ENCODE results near the gene C17orf100. TPM values are rescaled to one million over a fixed set of nuclear protein-coding genes. Genes with fewer than 3 reads are reported as not detected.
"Not testable (repeated sequence)": the region's sequence is repeated elsewhere in the genome, so short reads cannot be mapped to it uniquely, and the experiment has no call there.

C17orf100 gene
- total RNA-seq, 1 experiment from 2014 or later, result 0.29 TPM

DNA sequence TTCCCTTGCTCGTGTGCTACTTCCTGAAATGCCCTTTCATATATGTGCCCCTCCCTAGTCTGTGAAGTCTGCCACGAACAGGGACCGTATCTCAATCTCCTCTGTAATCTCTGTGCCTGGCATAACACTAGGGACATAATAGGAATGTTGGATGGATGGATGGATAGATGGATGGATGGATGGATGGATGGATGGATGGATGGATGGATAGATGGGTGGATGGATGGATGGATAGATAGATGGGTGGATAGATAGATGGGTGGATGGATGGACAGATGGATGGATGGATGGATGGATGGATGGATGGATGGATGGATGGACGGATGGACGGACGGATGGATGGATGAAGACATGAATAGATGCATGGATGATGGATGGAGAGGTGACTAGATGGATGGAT is 40.4 kb downstream of the C17orf100 start:
- not testable (repeated sequence) for DNase-seq (ENCODE audit: low spot score)

DNA sequence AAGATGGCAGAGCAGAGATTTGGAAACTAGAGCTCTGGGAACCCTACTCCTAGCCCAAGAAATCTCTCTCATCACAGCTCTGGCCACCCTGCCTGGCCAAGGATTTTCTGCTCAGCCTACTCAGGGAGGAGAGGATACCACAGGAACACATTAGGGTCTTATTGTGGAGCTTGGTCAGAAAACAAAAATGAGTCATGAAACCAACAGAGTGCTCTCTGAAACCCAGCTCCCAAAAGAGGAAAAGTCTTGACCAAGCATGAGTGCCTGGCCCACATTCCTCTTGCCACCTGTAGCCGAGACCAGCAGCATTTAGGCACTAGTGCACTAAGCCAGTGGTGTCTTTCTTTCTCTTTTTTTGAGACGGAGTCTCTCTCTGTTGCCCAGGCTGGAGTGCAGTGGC is 43.5 kb downstream of the C17orf100 start:
- no peak for DNase-seq (ENCODE audit: low spot score)

DNA sequence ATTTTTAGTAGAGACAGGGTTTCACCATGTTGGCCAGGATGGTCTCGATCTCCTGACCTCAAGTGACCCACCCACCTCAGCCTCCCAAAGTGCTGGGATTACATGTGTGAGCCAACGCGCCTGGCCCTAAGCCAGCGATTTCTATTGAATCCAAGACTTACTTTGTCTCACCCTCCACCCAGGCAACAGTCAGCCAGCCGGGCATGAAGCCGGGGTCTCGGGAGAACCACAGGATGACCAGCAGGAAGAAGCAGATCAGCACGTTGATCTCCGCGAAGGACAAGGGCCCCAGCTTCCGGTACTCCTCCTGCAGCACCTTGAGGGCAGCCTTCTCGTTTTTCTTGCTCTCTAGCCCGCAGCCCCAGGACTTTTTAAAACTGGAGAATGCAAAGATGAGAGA is 44.0 kb downstream of the C17orf100 start:
- no peak for DNase-seq (ENCODE audit: low spot score)

DNA sequence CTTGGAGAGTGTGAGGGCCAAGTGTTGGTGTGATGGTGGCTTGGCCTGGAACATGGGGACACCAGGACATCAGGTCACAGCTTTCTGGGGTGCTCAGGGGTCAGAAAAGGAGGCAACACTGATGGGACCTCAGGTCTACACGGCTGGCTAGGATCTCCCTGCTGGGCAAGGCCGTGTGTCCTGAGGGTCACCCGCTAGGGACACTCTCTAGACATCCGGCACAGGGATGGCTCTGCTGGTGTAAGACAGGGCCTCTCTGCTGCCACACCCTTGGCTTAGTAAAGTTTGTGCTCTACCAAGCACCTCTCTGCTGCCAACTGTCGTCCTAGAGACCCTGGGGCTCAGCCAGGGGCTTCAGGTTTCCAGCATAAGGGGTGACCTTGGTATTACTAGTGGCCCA is 45.3 kb downstream of the C17orf100 start:
- DNase-seq (ENCODE audit: low spot score), result no peak

DNA sequence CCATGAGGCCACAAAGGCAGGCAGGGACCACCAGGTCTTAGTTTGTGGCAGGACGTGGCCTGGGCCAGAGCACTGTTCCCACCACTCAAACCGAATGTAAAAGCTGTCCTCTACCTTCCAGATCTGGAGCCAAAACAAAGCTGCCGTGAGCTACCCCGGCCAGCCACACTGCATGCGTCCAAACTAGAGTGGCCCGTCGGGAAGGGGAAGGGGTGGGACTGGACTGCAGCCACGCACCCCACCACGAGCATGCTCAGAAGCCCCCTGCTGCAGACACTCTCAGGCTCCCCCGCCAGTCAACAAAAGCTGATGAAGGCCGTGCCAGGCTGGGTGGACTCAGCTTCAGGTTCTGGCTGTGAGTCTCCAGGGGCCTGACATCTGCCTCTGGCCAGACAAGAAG is 46.4 kb downstream of the C17orf100 start:
- no peak for DNase-seq (ENCODE audit: low spot score)

DNA sequence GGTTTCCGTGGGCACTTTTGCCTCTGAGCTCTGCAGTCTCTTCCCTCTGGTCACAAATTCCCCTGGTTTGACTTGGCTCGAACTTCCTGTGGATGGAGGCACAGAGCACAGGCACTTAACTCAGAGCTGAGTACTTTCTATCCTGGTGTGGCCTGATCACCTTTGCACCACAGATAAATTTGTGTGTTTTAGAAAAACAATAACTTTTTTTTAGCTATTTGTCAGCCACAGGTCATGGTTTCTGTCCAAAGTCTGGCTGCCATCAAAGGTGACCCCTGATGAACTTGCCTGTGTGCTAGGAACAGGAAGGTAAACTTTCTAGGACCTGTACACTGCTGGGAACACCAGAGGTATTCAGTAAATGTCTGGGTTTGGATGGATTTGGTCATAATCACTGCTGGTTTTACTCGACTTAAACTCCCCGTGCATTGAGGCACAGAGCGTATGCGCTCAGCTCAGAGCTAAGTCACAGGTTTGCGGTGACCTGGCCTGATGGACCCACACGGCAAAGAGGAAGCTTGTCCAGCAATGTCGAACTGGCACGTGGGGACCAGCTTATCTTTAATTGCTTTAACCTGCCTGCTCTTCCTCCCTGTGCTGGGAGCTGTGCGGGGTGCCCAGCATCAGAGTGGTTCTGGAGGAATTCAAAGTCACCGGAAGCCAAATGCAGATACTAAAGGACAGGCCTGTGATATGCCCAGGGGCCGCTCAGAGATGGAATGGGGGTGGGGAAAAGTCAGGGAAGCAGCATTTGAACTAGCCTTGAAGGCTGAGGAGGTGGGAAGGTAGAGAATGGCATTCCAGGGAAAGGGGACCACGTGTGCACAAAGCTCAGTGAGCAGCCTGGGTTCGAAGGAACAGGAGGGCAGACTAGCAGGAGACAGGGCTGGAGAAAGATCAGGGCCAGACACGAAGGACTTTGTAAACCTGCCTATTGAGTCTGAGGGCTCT is 48.7 kb downstream of the C17orf100 start:
- no peak for DNase-seq (ENCODE audit: low spot score)

DNA sequence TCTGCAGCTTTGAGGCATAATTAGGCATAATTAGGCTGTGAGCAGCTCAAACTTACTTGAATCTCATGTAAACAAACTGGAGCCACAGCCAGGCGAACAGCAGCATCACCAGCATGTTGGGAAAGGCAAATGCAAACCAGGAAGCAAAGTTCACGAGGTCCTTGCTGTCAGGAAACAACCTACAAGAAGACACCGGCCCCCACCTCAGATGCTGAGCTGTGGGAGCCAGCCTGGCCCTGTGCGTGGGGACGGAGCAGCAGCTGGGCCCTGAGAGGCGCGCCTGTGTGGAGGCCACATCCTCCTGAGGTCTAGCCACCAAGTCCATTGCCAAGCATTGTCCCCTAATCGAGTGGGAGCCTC is 49.4 kb downstream of the C17orf100 start:
- no peak for DNase-seq (ENCODE audit: low spot score)

DNA sequence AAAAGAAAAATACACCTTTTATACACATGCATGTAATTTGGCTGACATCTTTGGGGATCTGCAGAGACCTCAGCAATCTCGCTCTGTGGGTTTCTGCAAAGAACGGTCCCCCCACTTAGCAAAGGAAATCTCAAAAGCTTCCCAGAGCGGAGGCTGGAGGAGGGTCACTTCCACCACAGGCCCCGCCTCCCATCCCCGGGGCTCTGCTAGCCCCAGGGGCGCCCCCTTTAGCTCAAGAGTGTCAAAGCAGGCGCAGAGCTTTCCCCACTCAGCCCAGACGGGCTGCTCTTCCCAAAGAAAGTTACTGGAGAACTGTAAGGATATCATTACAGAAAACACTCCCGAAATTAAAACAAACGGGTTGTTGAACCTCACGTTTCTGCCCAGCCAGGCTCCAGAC is 50.2 kb downstream of the C17orf100 start:
- no peak for DNase-seq (ENCODE audit: low spot score)

DNA sequence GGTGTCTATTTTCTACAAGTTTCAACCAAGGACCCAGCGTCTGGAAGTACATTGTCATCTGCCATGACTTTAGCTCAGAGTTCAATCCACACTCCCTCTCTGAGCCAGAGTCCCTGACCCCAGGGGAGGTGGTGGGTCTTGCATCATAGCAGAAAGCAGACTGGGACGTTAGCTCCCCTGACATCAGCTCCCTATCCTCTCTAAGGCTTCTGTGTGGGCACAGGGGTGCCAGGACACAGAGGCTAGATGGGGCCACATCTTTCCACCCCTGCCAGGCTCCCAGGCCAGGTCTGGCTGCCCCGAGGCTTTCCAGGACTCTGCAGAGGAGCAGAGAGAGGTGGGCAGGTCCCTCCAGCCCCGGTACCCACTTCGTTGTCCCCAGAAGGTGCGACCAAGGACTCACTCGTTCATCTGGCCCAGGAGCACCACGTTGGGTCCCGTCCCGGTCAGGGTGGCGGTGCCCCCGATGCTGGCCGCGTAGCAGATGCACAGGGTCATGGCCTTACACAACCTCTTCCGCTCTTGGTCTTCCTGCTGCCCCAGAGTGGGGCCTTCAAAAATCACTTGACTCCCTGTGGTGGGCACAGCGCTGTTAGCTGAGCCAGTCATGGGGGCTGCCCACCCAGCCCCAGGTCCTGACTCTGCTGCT is 51.1 kb downstream of the C17orf100 start:
- DNase-seq (ENCODE audit: low spot score), result no peak

Other genes starting within 250 kb of the C17orf100 start
- not detected in 2 replicates for gene AIPL1, start 216.6 kb upstream of the C17orf100 start, total RNA-seq (2014; rRNA removed; shearing (Covaris generic))
- gene PIMREG, start 207.3 kb upstream of the C17orf100 start, total RNA-seq (2014; rRNA removed; shearing (Covaris generic)), result 30.7 and 50.8 TPM in 2 replicates
- gene PITPNM3, start 95.2 kb upstream of the C17orf100 start, total RNA-seq (2014; rRNA removed; shearing (Covaris generic)), result 0.15 and 0.18 TPM in 2 replicates
- 6.6 and 6.7 TPM in 2 replicates for gene KIAA0753, start 11.1 kb upstream of the C17orf100 start, total RNA-seq (2014; rRNA removed; shearing (Covaris generic))
- 192 and 303 TPM in 2 replicates for gene TXNDC17, start 10.7 kb upstream of the C17orf100 start, total RNA-seq (2014; rRNA removed; shearing (Covaris generic))
- 16.3 and 19.2 TPM in 2 replicates for gene MED31, start 157 bp upstream of the C17orf100 start, total RNA-seq (2014; rRNA removed; shearing (Covaris generic))
- gene SLC13A5, start 61.6 kb downstream of the C17orf100 start, total RNA-seq (2014; rRNA removed; shearing (Covaris generic)), result not detected in 2 replicates
- 33.0 and 44.8 TPM in 2 replicates for gene XAF1, start 104.3 kb downstream of the C17orf100 start, total RNA-seq (2014; rRNA removed; shearing (Covaris generic))
- gene FBXO39, start 124.5 kb downstream of the C17orf100 start, total RNA-seq (2014; rRNA removed; shearing (Covaris generic)), result 0.06 TPM in 1 of 2 replicates, not detected in the other
- gene TEKT1, start 180.0 kb downstream of the C17orf100 start, total RNA-seq (2014; rRNA removed; shearing (Covaris generic)), result not detected in 2 replicates